Activated naive CD8-positive, alpha-beta T cell treated with anti-CD3 and anti-CD28 coated beads for 36 hours (primary cell): Measurements from ENCODE around the gene SGSM1. TPM values are rescaled to one million over a fixed set of nuclear protein-coding genes. Genes with fewer than 3 reads are reported as not detected.

Experiments used
- total RNA-seq, 2 experiments: library from RNA; stranded (reverse); gene quantifications; one replicate each; pipeline ENCODE4 v1.2.3, GENCODE V29; 2021

Gene SGSM1
- total RNA-seq, 2 experiments from 2014 or later, result 0.04 TPM; not detected in 1

Other genes with a start within 250 kb of the SGSM1 start
- gene LRRC75B, start 213.1 kb upstream of the SGSM1 start, total RNA-seq, result 1 to 10 TPM in 1 of 2 experiments, under 1 TPM in 1; 0.91 to 1.1 TPM
- 10 to 100 TPM; 11.1 to 12.3 TPM for gene GGT1, start 203.0 kb upstream of the SGSM1 start, total RNA-seq
- gene PIWIL3, start 31.5 kb upstream of the SGSM1 start, total RNA-seq, result not detected
- gene LHFPL7, start 140.5 kb downstream of the SGSM1 start, total RNA-seq, result not detected
- 10 to 100 TPM; 11.0 to 11.3 TPM for gene KIAA1671, start 146.5 kb downstream of the SGSM1 start, total RNA-seq